Liver (tissue), 3 donors: ENCODE measurements around the gene AP3M1.

Source experiments
- REST ChIP-seq: IDR thresholded peaks from 2 replicates; pipeline ENCODE4 v1.6.1; 2016; ENCODE audit warnings: antibody characterized with exemption, mild to moderate bottlenecking
- TF ChIP-seq, protein P1 (sequence below): fragments of 150-350 bp; IDR thresholded peaks from 2 replicates; pipeline ENCODE4 v1.5.1; 2017; ENCODE audit warnings: improper control_type of control experiment, low read depth, low read length; ENCODE audit not compliant: missing input control
- TF ChIP-seq, protein P2 (sequence below): IDR thresholded peaks from 2 replicates; pipeline ENCODE4 v1.6.1; 2016; ENCODE audit warnings: antibody characterized with exemption
- donor health status: healthy.
- donor health status: healthy.

DNA sequence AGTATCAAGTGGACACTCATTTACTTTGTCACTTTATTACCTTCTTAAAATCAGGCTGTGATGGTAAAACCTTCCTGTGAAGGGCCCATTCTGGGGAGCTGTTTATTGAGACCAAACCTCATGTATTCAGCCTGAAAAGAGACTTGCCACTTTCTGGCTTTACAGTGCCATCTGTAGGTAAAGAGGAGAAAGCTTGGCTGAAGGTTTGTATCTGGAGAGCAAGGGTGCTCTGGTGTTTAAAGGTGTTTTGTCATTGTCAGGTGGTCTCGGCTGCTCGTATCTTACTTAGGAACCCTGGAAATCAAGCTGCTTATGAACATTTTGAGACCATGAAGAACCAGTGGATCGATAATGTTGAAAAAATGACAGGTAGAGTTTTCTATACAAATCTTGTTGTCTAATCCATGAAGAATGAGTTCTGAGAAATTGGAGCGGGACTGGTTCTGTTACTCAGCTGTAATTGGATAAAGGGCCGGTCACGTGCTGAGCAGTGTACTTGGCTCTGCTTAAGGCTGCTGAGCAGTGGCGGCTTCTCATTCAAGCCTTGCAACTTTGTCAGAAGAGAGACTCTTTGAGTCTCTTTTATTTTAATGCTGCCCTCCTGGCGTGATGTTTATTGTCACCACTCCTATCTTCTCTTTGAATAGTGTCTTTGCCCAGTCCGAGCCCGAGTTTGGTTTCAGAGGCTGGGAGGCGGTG, 46.9 kb downstream of the AP3M1 start:
- TF ChIP-seq, protein P1, sequence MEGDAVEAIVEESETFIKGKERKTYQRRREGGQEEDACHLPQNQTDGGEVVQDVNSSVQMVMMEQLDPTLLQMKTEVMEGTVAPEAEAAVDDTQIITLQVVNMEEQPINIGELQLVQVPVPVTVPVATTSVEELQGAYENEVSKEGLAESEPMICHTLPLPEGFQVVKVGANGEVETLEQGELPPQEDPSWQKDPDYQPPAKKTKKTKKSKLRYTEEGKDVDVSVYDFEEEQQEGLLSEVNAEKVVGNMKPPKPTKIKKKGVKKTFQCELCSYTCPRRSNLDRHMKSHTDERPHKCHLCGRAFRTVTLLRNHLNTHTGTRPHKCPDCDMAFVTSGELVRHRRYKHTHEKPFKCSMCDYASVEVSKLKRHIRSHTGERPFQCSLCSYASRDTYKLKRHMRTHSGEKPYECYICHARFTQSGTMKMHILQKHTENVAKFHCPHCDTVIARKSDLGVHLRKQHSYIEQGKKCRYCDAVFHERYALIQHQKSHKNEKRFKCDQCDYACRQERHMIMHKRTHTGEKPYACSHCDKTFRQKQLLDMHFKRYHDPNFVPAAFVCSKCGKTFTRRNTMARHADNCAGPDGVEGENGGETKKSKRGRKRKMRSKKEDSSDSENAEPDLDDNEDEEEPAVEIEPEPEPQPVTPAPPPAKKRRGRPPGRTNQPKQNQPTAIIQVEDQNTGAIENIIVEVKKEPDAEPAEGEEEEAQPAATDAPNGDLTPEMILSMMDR, result peak; percentile 40
- TF ChIP-seq, protein P2, sequence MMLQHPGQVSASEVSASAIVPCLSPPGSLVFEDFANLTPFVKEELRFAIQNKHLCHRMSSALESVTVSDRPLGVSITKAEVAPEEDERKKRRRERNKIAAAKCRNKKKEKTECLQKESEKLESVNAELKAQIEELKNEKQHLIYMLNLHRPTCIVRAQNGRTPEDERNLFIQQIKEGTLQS, result no peak
- TF ChIP-seq REST, result no peak
